K562 (cell line): ENCODE data around the gene PAQR6. TPM values are rescaled to one million over a fixed set of nuclear protein-coding genes. Genes with fewer than 3 reads are reported as not detected.

Experiments used
- ATAC-seq: fragments of 200-7000 bp; cut with Tn5 transposase; 3 replicates; pipeline ENCODE4 v1.9.1; 2020; ENCODE audit warnings: moderate library complexity
- BruUV-seq: library from RNA; stranded (reverse); fragments of 400-500 nt; replicated peaks from 2 replicates; lab custom pipeline; 2021; lab: Mats Ljungman, UMichigan
- CTCF ChIA-PET: fragments of 300-600 bp; formaldehyde crosslinking; extraction: SDS; loops from one replicate; lab custom pipeline; 2021; ENCODE audit warnings: low intra/inter-chr PET ratio; lab: Yijun Ruan, JAX
- POLR2A ChIA-PET: fragments of 300-600, 350-650 bp; sonication (Branson Sonifier 250); formaldehyde crosslinking; extraction: SDS; loops from one replicate; lab custom pipeline; 2021; ENCODE audit warnings: antibody characterized with exemption, inconsistent platforms; lab: Yijun Ruan, JAX
- DNase-seq, 4 experiments: peaks; one replicate each; pipeline versions ENCODE4 v3.0.0 to v3.0.0-alpha.2; 2011 to 2018; ENCODE audit warnings: low spot score in 3 of 4, mixed read lengths in 3 of 4; ENCODE audit errors: extremely low read depth in 1 of 4
- FAIRE-seq: peaks from 2 replicates; lab custom pipeline; 2011; peaks lifted over from hg19 to GRCh38; lab: Jason Lieb, UNC
- H2AFZ ChIP-seq: 2 replicates; pipeline ENCODE4 v1.6.0; 2011; ENCODE audit warnings: low read depth, low read length, control low read depth, inconsistent platforms
- H3K27ac ChIP-seq: fragments of 200-600 bp; 3 replicates; pipeline ENCODE4 v1.8.0; 2011; ENCODE audit warnings: low read depth, mild to moderate bottlenecking, control low read depth, inconsistent platforms, low read length, moderate library complexity, mixed read lengths; ENCODE audit errors: extremely low read depth
- H3K27me3 ChIP-seq, 2 experiments: fragments of 300-600 bp in 1 of 2; 2 replicates in 1 of 2; 3 replicates in 1 of 2; pipeline versions ENCODE4 v1.6.0 to v1.8.0; 2011; ENCODE audit warnings: inconsistent platforms in 2 of 2, low read length in 2 of 2, mild to moderate bottlenecking in 1 of 2, mixed read lengths in 1 of 2, moderate library complexity in 1 of 2; ENCODE audit not compliant: control insufficient read depth in 2 of 2, insufficient read depth in 2 of 2
- H3K36me3 ChIP-seq: fragments of 300-600 bp; 3 replicates; pipeline ENCODE4 v1.8.0; 2011; ENCODE audit warnings: mild to moderate bottlenecking, low read length, inconsistent platforms; ENCODE audit not compliant: control insufficient read depth, insufficient read depth
- H3K4me1 ChIP-seq, 2 experiments: fragments of 200-600 bp in 1 of 2; replicated peaks in 1 of 2; 2 replicates in 1 of 2; 3 replicates in 1 of 2; pipeline versions ENCODE4 v1.5.1 to v1.8.0; 2011; ENCODE audit warnings: inconsistent platforms in 2 of 2, low read length in 2 of 2, mild to moderate bottlenecking in 1 of 2, mixed read lengths in 1 of 2, moderate library complexity in 1 of 2; ENCODE audit not compliant: control insufficient read depth in 2 of 2, insufficient read depth in 2 of 2
- H3K4me2 ChIP-seq: 2 replicates; pipeline ENCODE4 v1.6.1; 2011; ENCODE audit warnings: low read length, control low read depth, inconsistent platforms, mixed read lengths; ENCODE audit not compliant: insufficient read depth
- H3K4me3 ChIP-seq: fragments of 200-600 bp; sonication (generic), shearing (Covaris generic); 2 replicates; pipeline ENCODE4 v1.5.1; 2016; ENCODE audit warnings: control low read depth, inconsistent platforms
- H3K79me2 ChIP-seq: fragments of 200-600 bp; 3 replicates; pipeline ENCODE4 v1.8.0; 2011; ENCODE audit warnings: low read length, inconsistent platforms; ENCODE audit not compliant: control insufficient read depth, insufficient read depth
- H3K9ac ChIP-seq, 2 experiments: 2 replicates each; pipeline versions ENCODE4 v1.6.0 to v1.6.1; 2011; ENCODE audit warnings: low read depth in 2 of 2, low read length in 2 of 2, control low read depth in 1 of 2, inconsistent platforms in 1 of 2, mild to moderate bottlenecking in 1 of 2, mixed read lengths in 1 of 2; ENCODE audit not compliant: insufficient read depth in 1 of 2
- H3K9me1 ChIP-seq: one replicate; pipeline ENCODE4 v1.6.0; 2011; ENCODE audit warnings: inconsistent platforms, mild to moderate bottlenecking, low read length, moderate library complexity; ENCODE audit not compliant: control insufficient read depth, insufficient read depth
- H3K9me3 ChIP-seq: replicated peaks from 2 replicates; pipeline ENCODE4 v1.5.1; 2011; ENCODE audit warnings: low read depth, low read length, inconsistent platforms; ENCODE audit not compliant: control insufficient read depth, insufficient read depth
- H4K20me1 ChIP-seq: replicated peaks from 2 replicates; pipeline ENCODE4 v1.6.1; 2011; ENCODE audit warnings: low read length, inconsistent platforms, mixed read lengths; ENCODE audit not compliant: control insufficient read depth, insufficient read depth
- C11orf30 ChIP-seq: fragments of 450-650 bp; IDR thresholded peaks from 2 replicates; pipeline ENCODE4 v1.6.1; 2016; ENCODE audit warnings: low read depth, mild to moderate bottlenecking
- MAFG ChIP-seq: fragments of 450-650 bp; conservative IDR thresholded peaks from 2 replicates; pipeline ENCODE4 v1.6.1; 2016; ENCODE audit warnings: missing genetic modification characterization, missing compliant biosample characterization
- NFE2 ChIP-seq: IDR thresholded peaks from 2 replicates; pipeline ENCODE4 v1.6.1; 2014; ENCODE audit warnings: antibody characterized with exemption, low read depth
- ZNF316 ChIP-seq: fragments of 450-650 bp; IDR thresholded peaks from 2 replicates; pipeline ENCODE4 v1.6.1; 2016
- WGBS: fragments of 100-300 bp; shearing (Covaris generic); methylation state at CpG from one replicate; pipeline ENCODE4 v1.1.6; 2016; ENCODE audit warnings: low coverage, mixed read lengths; ENCODE audit not compliant: insufficient coverage; ENCODE audit errors: missing lambda C conversion rate; 5-methylcytosine and 5-hydroxymethylcytosine counted together
- in situ Hi-C: fragments of 300-500 bp; cut with MboI; formaldehyde crosslinking; loops from 4 replicates; pipeline ENCODE4 v1.15.0; 2018; ENCODE audit warnings: inconsistent platforms, mixed read lengths
- intact Hi-C: fragments of 100-400 bp; cut with micrococcal nuclease; formaldehyde crosslinking; loops from 2 replicates; pipeline ENCODE4 v1.14.2; 2022
- polyA plus RNA-seq, 8 experiments: library from polyadenylated mRNA; depleted of rRNA in 4 of 8; stranded (reverse) in 5 of 8; unstranded in 3 of 8; fragments of >200 nt; fragmentation: Nextera tagmentation in 2 of 8; fragmentation: Illumina TruSeq in 1 of 8; extraction: Ambion mirVana in 2 of 8; extraction: Trizol in 1 of 8; gene quantifications; 2 replicates each; pipeline versions ENCODE4 v1.2.1 to v1.2.3, GENCODE V29; 2011 to 2014; ENCODE audit warnings: inconsistent platforms in 1 of 8, missing spikeins in 1 of 8
- total RNA-seq, 7 experiments: library from RNA; depleted of rRNA in 6 of 7; stranded (reverse); fragments of >200 nt in 6 of 7; fragmentation: Illumina TruSeq in 2 of 7; extraction: Trizol in 2 of 7; gene quantifications; 2 replicates each; pipeline versions ENCODE4 v1.2.1 to v1.2.3, GENCODE V29; 2011 to 2021; ENCODE audit warnings: low replicate concordance in 1 of 7
- TF ChIP-seq, protein P1 (sequence below): sonication (generic); formaldehyde crosslinking; IDR thresholded peaks from 2 replicates; pipeline ENCODE4 v1.8.0; 2022; ENCODE audit warnings: mild to moderate bottlenecking, missing genetic modification reagents

The PAQR6 gene
- total and polyA plus RNA-seq, 9 of the 15 experiments (the other 6 are each of a cell fraction or from before 2014, with no cell fraction given), result 0.07 to 1.8 (median 0.62) TPM

DNA sequence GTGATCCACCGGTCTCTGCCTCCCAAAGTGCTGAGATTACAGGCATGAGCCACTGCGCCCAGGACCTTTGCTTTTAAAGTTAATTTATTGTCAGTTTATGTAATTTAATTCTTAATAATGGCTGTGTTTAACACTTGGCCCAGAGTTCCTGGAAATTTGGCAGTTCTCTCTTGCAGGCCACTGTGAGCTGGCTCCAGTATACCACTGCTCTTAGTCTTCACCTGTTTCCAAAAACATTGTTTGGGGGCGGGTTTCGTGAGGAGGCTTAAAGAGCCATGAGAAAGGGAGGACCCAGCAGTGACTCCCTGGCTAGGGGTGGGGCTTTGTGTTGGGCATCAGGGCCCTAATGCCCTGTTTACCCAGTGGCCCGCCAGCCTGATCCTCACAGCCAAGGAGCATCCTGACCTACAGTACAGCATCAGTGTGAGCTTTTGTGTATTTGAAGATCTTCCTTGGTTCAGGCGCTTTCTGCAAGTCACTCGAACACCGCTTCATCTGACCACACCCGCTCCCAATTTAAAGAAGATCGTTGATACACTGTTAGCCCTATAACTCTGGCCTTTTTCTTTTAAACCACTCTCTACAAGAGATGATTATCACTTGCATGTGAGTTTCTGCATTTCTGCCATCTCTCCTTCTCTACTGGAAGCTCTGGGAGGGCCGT, 17.9 kb downstream of the PAQR6 start:
- no peak overlapping the region for H3K9ac ChIP-seq
- H3K27ac ChIP-seq, result no peak overlapping the region
- CTCF ChIA-PET, result no interaction called here
- no peaks in the 10 kb centered on the region for H4K20me1 ChIP-seq
- WGBS, result 48% methylated on average over 11 of the region's 11 CpGs
- H3K79me2 ChIP-seq, result no peaks in the 10 kb centered on the region
- peak; percentile 64 for TF ChIP-seq NFE2
- peak; percentile 32; the same call in 1 of the 2 replicates for TF ChIP-seq ZNF316
- TF ChIP-seq C11orf30, result peak; percentile 56; the same call in 1 of the 2 replicates
- TF ChIP-seq MAFG, result peak; percentile 70
- TF ChIP-seq, protein P1, sequence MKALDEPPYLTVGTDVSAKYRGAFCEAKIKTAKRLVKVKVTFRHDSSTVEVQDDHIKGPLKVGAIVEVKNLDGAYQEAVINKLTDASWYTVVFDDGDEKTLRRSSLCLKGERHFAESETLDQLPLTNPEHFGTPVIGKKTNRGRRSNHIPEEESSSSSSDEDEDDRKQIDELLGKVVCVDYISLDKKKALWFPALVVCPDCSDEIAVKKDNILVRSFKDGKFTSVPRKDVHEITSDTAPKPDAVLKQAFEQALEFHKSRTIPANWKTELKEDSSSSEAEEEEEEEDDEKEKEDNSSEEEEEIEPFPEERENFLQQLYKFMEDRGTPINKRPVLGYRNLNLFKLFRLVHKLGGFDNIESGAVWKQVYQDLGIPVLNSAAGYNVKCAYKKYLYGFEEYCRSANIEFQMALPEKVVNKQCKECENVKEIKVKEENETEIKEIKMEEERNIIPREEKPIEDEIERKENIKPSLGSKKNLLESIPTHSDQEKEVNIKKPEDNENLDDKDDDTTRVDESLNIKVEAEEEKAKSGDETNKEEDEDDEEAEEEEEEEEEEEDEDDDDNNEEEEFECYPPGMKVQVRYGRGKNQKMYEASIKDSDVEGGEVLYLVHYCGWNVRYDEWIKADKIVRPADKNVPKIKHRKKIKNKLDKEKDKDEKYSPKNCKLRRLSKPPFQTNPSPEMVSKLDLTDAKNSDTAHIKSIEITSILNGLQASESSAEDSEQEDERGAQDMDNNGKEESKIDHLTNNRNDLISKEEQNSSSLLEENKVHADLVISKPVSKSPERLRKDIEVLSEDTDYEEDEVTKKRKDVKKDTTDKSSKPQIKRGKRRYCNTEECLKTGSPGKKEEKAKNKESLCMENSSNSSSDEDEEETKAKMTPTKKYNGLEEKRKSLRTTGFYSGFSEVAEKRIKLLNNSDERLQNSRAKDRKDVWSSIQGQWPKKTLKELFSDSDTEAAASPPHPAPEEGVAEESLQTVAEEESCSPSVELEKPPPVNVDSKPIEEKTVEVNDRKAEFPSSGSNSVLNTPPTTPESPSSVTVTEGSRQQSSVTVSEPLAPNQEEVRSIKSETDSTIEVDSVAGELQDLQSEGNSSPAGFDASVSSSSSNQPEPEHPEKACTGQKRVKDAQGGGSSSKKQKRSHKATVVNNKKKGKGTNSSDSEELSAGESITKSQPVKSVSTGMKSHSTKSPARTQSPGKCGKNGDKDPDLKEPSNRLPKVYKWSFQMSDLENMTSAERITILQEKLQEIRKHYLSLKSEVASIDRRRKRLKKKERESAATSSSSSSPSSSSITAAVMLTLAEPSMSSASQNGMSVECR (CRISPR knock-in tag), result no peak
- FAIRE-seq, result no peak
- no peaks in the 10 kb centered on the region for H3K27me3 ChIP-seq
- no peak overlapping the region for H3K4me3 ChIP-seq
- no peaks in the 10 kb centered on the region for H3K9me3 ChIP-seq
- H3K36me3 ChIP-seq, result peaks cover 31% of the 10 kb centered on the region; the same call in 2 of the 3 replicates
- POLR2A ChIA-PET, result interaction anchor here (0.6 to 1.2 kb wide), 5 partner anchors 14 to 101 kb away, joined by 3 read pairs; no protein-coding TSS in a partner anchor
- no peaks in the 10 kb centered on the region for H3K9me1 ChIP-seq
- no TSS peak for BruUV-seq
- no peak for DNase-seq
- ATAC-seq, result peak; percentile 45
- intact Hi-C loops (loop anchor here (5.0 kb wide), 2 partner anchors 133 to 217 kb away; no protein-coding TSS in a partner anchor), in situ Hi-C loops (loop anchor here (5.0 kb wide), 1 partner anchor 83 kb away; no protein-coding TSS in a partner anchor)
- H2AFZ ChIP-seq, result no peak overlapping the region
- no peak overlapping the region for H3K4me2 ChIP-seq
- H3K4me1 ChIP-seq, result peaks cover 9 to 14% of the 10 kb centered on the region in 2 experiments; a peak in 4 of 5 replicates
